Mucosa of rectum (tissue), 2 donors: ENCODE data around the gene MAGI1.

ENCODE experiments used
- H3K27ac ChIP-seq, 2 donors: one replicate each; pipeline ENCODE4 v1.7.0; 2013; ENCODE audit warnings: inconsistent platforms in 2 of 2, low read depth in 2 of 2, low read length in 2 of 2
- H3K27me3 ChIP-seq, 2 donors: one replicate each; pipeline ENCODE4 v1.7.0; 2013; ENCODE audit warnings: low read length in 2 of 2; ENCODE audit not compliant: control insufficient read depth in 2 of 2, insufficient read depth in 2 of 2
- H3K36me3 ChIP-seq, 2 donors: one replicate each; pipeline ENCODE4 v1.7.0; 2013; ENCODE audit warnings: low read length in 2 of 2; ENCODE audit not compliant: control insufficient read depth in 2 of 2, insufficient read depth in 2 of 2
- H3K4me1 ChIP-seq, 2 donors: one replicate each; pipeline ENCODE4 v1.7.0; 2013; ENCODE audit warnings: low read length in 2 of 2, mild to moderate bottlenecking in 1 of 2; ENCODE audit not compliant: control insufficient read depth in 2 of 2, insufficient read depth in 2 of 2
- H3K4me3 ChIP-seq, 2 donors: one replicate each; pipeline ENCODE4 v1.7.0; 2013; ENCODE audit warnings: low read length in 2 of 2
- H3K9ac ChIP-seq, 2 donors: one replicate each; pipeline ENCODE4 v1.7.0; 2013; ENCODE audit warnings: low read length in 2 of 2, low read depth in 1 of 2, mild to moderate bottlenecking in 1 of 2
- H3K9me3 ChIP-seq, 2 donors: one replicate each; pipeline ENCODE4 v1.7.0; 2013; ENCODE audit warnings: low read length in 2 of 2; ENCODE audit not compliant: control insufficient read depth in 2 of 2
- donor health status: healthy.
- donor health status: Normal muscosa, but diverticular disease.

Gene MAGI1

DNA sequence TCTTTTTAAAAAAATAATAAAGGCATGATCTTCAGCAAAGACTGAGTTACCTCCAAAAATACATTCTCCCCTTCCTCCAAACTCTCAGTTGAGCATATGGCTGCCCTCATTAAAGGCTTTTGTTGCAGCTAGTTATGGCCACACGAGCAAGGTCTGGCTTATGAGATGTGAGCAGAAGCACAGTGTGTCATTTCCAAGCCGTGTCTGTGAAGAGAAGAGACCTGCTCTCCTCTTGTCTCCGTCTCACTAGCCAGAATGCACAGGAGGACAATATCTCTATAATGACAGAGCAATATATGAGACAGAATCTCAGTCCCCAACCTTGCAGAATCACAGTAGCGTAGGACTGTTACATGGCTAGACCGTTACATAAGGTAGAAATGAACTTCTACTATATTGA is 152.3 kb downstream of the MAGI1 start:
- H3K9ac ChIP-seq = no peak overlapping the region
- no peaks in the 10 kb centered on the region for H3K36me3 ChIP-seq
- H3K4me1 ChIP-seq = peaks cover 0 to 4% of the 10 kb centered on the region in 2 donors
- H3K9me3 ChIP-seq = no peaks in the 10 kb centered on the region
- H3K27me3 ChIP-seq = no peaks in the 10 kb centered on the region
- no peak overlapping the region for H3K27ac ChIP-seq
- no peak overlapping the region for H3K4me3 ChIP-seq

DNA sequence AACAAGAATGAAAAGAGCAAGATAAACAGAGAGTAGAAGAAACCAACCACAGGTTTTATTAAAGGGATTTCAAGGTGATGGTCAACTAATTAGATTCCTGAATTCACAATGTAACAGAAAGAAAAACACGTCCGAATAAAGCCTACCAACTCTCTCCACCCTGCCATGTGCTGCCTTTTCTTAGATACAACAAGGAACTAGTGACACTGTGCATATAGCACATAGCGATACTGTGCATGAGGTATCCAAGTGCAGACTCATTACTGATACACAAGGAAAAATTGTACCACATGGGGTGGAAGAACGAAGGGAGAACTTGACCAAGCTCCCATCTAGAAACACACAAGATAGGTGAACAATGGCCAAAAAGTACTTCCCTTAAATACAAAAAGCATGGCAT is 154.6 kb downstream of the MAGI1 start:
- H3K9ac ChIP-seq = no peak overlapping the region
- peaks cover 0 to 4% of the 10 kb centered on the region in 2 donors for H3K4me1 ChIP-seq
- H3K27ac ChIP-seq = peak overlapping the region; percentile 41 to 57
- no peaks in the 10 kb centered on the region for H3K9me3 ChIP-seq
- H3K36me3 ChIP-seq = no peaks in the 10 kb centered on the region
- H3K4me3 ChIP-seq = peak overlapping the region; percentile 9 to 21
- H3K27me3 ChIP-seq = no peaks in the 10 kb centered on the region

DNA sequence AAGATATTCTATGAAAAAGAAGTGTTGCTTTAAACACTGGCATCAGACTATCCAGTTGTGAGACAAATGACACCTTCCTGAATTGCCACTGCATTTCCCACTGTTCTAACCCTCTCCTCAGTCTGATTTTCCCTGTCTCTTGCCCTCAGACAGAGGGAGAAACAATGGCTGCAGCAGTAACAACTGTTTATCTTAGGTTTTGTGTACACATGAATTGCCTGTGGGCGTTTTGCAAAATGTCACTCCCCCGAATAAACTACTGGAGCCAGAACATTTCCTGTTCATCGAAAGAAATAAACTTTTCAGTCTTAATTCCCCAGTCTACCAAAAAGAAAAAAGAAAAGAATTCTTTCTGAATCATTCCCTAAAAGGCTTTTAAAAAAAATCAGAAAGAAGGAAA is 155.1 kb downstream of the MAGI1 start:
- Histone ChIP-seq H3K27ac (peak overlapping the region; percentile 41 to 57), H3K36me3 (no peaks in the 10 kb centered on the region), H3K4me3 (peak overlapping the region in 1 of 2 donors; percentile 21), H3K9me3 (no peaks in the 10 kb centered on the region), H3K4me1 (peaks cover 0 to 4% of the 10 kb centered on the region in 2 donors), H3K27me3 (no peaks in the 10 kb centered on the region), H3K9ac (peak overlapping the region in 1 of 2 donors; percentile 36)

DNA sequence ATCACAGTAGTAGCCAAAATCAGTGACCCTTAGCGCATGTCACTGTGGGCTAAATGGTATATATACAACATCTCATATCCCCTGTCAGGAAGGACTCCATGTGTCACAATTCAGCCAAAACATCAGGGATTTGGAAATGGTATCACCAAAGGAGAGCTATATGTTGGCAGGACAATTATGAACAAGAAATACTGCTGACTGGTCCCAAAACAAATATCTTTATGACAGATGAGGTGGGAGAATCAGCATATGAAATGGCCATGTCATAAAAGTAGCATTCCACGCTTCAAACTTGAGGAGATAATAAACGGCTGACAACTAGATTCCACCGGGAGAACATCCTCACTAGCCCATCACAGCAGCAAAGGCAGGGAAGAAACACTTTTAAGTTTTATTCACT is 158.4 kb downstream of the MAGI1 start:
- Histone ChIP-seq H3K36me3 (no peaks in the 10 kb centered on the region), H3K9me3 (no peaks in the 10 kb centered on the region), H3K4me3 (no peak overlapping the region), H3K4me1 (peaks cover 0 to 4% of the 10 kb centered on the region in 2 donors), H3K9ac (no peak overlapping the region), H3K27ac (no peak overlapping the region), H3K27me3 (no peaks in the 10 kb centered on the region)

DNA sequence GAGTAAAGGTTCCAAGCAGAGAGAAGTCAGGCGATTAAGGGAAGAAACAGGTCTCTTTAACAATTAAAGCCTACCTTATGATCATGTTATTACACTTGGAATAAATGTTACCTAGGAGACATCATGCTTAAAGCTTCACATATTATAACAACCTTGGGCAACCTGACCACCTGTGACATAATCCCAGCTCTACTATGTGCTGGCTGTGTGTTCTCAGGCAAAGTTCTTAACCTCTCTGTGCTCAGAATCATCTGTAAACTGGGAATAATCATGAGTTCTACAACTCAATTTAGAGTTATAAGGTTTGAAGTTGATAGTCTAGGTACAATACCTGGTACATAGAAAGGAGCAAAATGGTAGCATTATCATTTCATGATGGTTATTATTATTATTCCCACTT is 159.3 kb downstream of the MAGI1 start:
- H3K9ac ChIP-seq = no peak overlapping the region
- no peak overlapping the region for H3K4me3 ChIP-seq
- H3K4me1 ChIP-seq = peaks cover 0 to 4% of the 10 kb centered on the region in 2 donors
- no peaks in the 10 kb centered on the region for H3K9me3 ChIP-seq
- no peaks in the 10 kb centered on the region for H3K27me3 ChIP-seq
- H3K36me3 ChIP-seq = no peaks in the 10 kb centered on the region
- no peak overlapping the region for H3K27ac ChIP-seq

DNA sequence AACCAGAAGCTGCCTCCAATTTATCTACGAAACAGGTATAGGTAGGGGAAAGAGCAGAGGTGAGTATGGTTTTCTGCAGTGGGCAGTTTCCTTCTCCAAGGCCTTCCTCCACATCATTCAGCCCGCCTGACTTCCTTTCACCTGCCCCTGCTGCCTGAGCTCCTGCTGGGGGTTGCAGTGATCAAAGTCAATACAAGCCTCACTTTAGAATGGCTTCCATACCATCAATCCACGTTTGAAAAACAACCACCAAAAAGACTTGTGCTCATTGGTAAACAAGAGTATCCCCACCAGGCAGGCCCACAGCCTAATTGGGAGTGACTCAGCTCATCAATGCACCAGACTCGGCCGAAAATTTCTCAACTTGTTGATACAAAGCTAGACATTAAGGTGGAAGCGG is 159.9 kb downstream of the MAGI1 start:
- no peaks in the 10 kb centered on the region for H3K36me3 ChIP-seq
- no peak overlapping the region for H3K27ac ChIP-seq
- H3K4me1 ChIP-seq = peaks cover 0 to 4% of the 10 kb centered on the region in 2 donors
- no peak overlapping the region for H3K9ac ChIP-seq
- no peaks in the 10 kb centered on the region for H3K27me3 ChIP-seq
- H3K9me3 ChIP-seq = no peaks in the 10 kb centered on the region
- no peak overlapping the region for H3K4me3 ChIP-seq

DNA sequence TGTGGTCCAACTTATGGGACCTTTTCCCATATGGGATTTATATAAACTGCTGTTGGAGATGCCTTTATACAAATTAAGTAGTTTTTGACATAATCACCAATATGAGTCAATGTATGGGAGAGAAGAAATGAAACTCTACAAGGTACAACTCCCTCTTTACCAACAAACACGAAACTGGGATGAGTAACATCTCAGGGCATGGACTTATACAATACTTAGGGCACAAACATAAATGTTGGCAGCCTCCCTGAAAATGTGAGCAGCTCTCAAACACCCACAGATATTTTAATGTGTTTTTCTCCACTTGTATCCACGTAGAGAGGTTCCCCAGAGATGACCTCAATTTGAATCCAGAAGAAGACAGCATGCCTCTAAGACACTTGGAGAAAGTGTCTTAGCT is 161.6 kb downstream of the MAGI1 start:
- H3K4me3 ChIP-seq = no peak overlapping the region
- no peaks in the 10 kb centered on the region for H3K27me3 ChIP-seq
- H3K9me3 ChIP-seq = no peaks in the 10 kb centered on the region
- no peak overlapping the region for H3K27ac ChIP-seq
- no peaks in the 10 kb centered on the region for H3K36me3 ChIP-seq
- H3K9ac ChIP-seq = no peak overlapping the region
- H3K4me1 ChIP-seq = no peaks in the 10 kb centered on the region

DNA sequence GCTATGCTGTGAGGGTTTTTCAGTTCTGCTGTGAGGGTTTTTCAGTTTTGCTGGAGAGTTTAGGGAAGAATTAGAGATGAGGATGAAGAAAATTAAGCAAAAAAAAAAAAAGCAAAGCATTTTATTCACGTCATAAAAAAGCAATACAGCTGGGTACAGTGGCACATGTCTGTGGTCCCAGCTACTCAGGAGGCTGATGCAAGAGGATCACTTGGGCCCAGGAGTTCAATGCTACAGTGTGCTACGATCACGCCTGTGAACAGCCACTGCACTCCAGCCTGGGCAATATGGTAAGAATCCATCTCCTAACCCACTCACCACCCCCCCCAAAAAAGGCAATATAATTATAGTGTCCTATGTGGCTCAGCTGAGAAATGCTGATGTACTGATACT is 162.7 kb downstream of the MAGI1 start:
- H3K27ac ChIP-seq = no peak overlapping the region
- H3K4me1 ChIP-seq = peaks cover 0 to 5% of the 10 kb centered on the region in 2 donors
- no peak overlapping the region for H3K4me3 ChIP-seq
- H3K27me3 ChIP-seq = no peaks in the 10 kb centered on the region
- H3K9ac ChIP-seq = no peak overlapping the region
- no peaks in the 10 kb centered on the region for H3K9me3 ChIP-seq
- no peaks in the 10 kb centered on the region for H3K36me3 ChIP-seq

DNA sequence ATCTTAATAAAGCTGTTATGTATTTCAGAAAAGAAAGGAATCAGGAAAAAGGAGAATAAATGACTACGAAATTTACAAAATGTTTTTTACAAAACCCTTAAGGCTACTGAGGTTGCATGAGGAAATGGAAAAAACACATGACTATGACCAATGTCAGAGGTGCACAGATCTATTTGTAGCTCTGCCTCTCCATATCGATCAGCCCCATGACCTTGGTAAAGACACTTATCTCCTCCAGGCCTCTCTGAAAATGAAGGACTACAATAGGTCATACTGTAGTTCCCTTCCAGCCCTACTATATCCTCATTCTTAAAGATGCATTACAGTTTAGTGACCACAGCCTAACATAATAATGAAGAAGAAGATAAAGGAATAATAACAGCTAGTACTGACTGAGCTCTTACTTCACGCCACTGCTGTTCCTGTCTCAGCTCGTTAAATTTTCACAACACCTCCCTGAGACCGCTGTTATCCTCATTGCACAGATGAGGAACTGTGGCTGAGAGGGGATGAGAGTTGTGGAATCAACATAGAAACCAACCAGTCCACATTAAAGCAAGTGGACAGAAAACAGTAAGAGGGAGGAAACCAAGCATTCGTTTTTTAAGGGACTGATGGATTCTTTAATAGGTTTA is 163.2 kb downstream of the MAGI1 start:
- Histone ChIP-seq H3K4me3 (no peak overlapping the region), H3K27ac (no peak overlapping the region), H3K27me3 (no peaks in the 10 kb centered on the region), H3K4me1 (peaks cover 0 to 5% of the 10 kb centered on the region in 2 donors), H3K36me3 (no peaks in the 10 kb centered on the region), H3K9ac (no peak overlapping the region), H3K9me3 (no peaks in the 10 kb centered on the region)

DNA sequence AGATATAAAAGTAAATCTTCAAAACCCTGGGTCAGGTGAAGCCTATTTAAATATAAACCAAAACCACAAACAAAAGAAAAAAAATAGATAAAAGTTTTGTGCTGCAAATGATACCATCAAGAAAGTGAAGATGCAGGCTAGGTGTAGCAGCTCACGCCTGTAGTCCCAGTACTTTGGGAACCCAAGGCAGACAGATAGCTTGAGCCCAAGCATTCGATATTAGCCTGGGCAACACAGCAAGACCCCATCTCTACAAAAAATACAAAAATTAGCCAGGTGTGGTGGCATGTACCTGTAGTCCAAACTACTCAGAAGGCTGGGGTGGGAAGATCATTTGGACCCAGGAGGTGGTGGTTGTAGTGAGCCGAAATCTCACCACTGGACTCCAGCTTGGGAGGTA is 164.8 kb downstream of the MAGI1 start:
- Histone ChIP-seq H3K4me3 (no peak overlapping the region), H3K36me3 (no peaks in the 10 kb centered on the region), H3K4me1 (peaks cover 0 to 5% of the 10 kb centered on the region in 2 donors), H3K9me3 (no peaks in the 10 kb centered on the region), H3K27ac (no peak overlapping the region), H3K9ac (no peak overlapping the region), H3K27me3 (no peaks in the 10 kb centered on the region)

DNA sequence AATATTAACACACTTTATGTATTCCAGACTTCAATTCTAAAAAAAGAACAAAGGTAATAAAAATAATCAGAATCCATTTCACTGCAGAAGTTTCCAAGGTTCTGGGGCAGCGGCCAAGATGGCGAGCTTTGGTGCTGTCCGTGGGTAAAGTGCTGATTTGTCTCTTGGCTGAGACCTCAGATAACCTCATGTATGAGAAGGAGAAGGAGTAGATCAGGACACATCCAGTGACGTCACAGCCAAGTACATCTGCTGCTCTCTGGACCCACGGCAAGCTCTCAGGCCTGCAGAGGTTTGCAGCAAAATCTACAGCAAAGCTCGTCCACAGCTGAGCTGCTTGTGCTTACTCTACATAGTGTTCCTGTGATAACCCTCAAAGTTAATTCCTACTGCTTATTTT is 165.7 kb downstream of the MAGI1 start:
- Histone ChIP-seq H3K27me3 (no peaks in the 10 kb centered on the region), H3K4me3 (no peak overlapping the region), H3K9ac (no peak overlapping the region), H3K4me1 (peaks cover 0 to 5% of the 10 kb centered on the region in 2 donors), H3K27ac (no peak overlapping the region), H3K9me3 (no peaks in the 10 kb centered on the region), H3K36me3 (no peaks in the 10 kb centered on the region)
